Smooth muscle cell (in vitro differentiated cells): Measurements from ENCODE around the gene LYPD6B. TPM values are rescaled to one million over a fixed set of nuclear protein-coding genes. Genes with fewer than 3 reads are reported as not detected.

ENCODE experiments used
- DNase-seq: peaks from one replicate; lab custom pipeline; 2025; ENCODE audit not compliant: unreplicated experiment; lab: John Stamatoyannopoulos, UW
- H2AFZ ChIP-seq: fragments of 200-600 bp; sonication (generic); 2 replicates; pipeline ENCODE4 v1.6.0; 2016; ENCODE audit warnings: antibody characterized with exemption, low read depth, mild to moderate bottlenecking
- H3F3A ChIP-seq: fragments of 200-600 bp; sonication (generic); 2 replicates; pipeline ENCODE4 v1.6.0; 2017; ENCODE audit warnings: antibody characterized with exemption, low read depth
- H3K27ac ChIP-seq: fragments of 200-600 bp; sonication (generic); 2 replicates; pipeline ENCODE4 v1.5.1; 2016; ENCODE audit warnings: low read depth, mild to moderate bottlenecking
- H3K27me3 ChIP-seq: fragments of 200-600 bp; sonication (generic); 2 replicates; pipeline ENCODE4 v1.6.1; 2016; ENCODE audit warnings: low read depth, mild to moderate bottlenecking
- H3K36me3 ChIP-seq: fragments of 200-600 bp; sonication (generic); 2 replicates; pipeline ENCODE4 v1.5.1; 2016; ENCODE audit warnings: low read depth
- H3K4me1 ChIP-seq: fragments of 200-600 bp; sonication (generic); 2 replicates; pipeline ENCODE4 v1.5.1; 2016; ENCODE audit warnings: low read depth
- H3K4me2 ChIP-seq: fragments of 200-600 bp; sonication (generic); 2 replicates; pipeline ENCODE4 v1.6.0; 2016; ENCODE audit warnings: mild to moderate bottlenecking
- H3K4me3 ChIP-seq: fragments of 200-600 bp; sonication (generic); 2 replicates; pipeline ENCODE4 v1.5.1; 2016; ENCODE audit warnings: mild to moderate bottlenecking
- H3K79me2 ChIP-seq: fragments of 200-600 bp; sonication (generic); 2 replicates; pipeline ENCODE4 v1.6.0; 2016; ENCODE audit warnings: low read depth, mild to moderate bottlenecking
- H3K9ac ChIP-seq: fragments of 200-600 bp; sonication (generic); 2 replicates; pipeline ENCODE4 v1.6.0; 2016; ENCODE audit warnings: low read depth
- H3K9me3 ChIP-seq: fragments of 200-600 bp; sonication (generic); replicated peaks from 2 replicates; pipeline ENCODE4 v1.5.1; 2016; ENCODE audit warnings: low read depth
- H4K20me1 ChIP-seq: fragments of 200-600 bp; sonication (generic); 2 replicates; pipeline ENCODE4 v1.6.0; 2016; ENCODE audit warnings: low read depth
- CTCF ChIP-seq: fragments of 200-600 bp; sonication (generic); IDR thresholded peaks from 2 replicates; pipeline ENCODE4 v1.5.1; 2017; ENCODE audit warnings: borderline replicate concordance, mild to moderate bottlenecking, antibody characterized with exemption; ENCODE audit not compliant: insufficient read depth, poor library complexity, severe bottlenecking
- WGBS: methylation state at CpG from one replicate; pipeline ENCODE4 v1.1.7; 2016; ENCODE audit warnings: low lambda C conversion rate; 5-methylcytosine and 5-hydroxymethylcytosine counted together
- polyA plus RNA-seq: library from polyadenylated mRNA; unstranded; fragments of >200 nt; fragmentation: Nextera tagmentation; extraction: Ambion mirVana; gene quantifications from 2 replicates; pipeline ENCODE4 v1.2.1, GENCODE V29; 2016
- total RNA-seq: library from RNA; depleted of rRNA; stranded (reverse); fragments of >200 nt; gene quantifications from 2 replicates; pipeline ENCODE4 v1.2.3, GENCODE V29; 2014

LYPD6B gene
- total and polyA plus RNA-seq, 2 experiments from 2014 or later, result 4.9 to 10.6 TPM

DNA sequence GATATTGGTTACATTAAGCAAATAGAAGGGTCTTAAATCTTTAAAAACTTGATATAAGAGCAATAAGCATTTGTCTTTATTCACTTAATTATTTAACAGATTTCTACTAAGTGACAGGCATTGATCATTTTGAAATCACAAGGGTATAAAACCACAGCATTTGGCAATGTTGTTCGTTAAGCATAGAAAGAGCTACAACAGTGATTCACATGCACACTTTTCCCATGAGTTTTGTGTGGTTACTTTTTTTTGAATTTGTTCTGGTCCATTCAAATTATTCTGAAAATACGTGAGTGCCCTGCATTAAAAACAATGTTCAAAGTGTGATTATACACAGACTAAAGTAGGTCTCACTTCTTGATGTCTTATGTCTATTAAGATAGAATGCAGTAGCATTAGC, 52.2 kb downstream of the LYPD6B start:
- no peaks in the 10 kb centered on the region for H3K79me2 ChIP-seq
- H2AFZ ChIP-seq, result no peak overlapping the region
- no peak overlapping the region for H3K4me3 ChIP-seq
- no peaks in the 10 kb centered on the region for H3K9me3 ChIP-seq
- H3K36me3 ChIP-seq, result no peaks in the 10 kb centered on the region
- no peak overlapping the region for H3K27ac ChIP-seq
- H3K27me3 ChIP-seq, result no peaks in the 10 kb centered on the region
- H4K20me1 ChIP-seq, result no peaks in the 10 kb centered on the region
- peaks cover 9% of the 10 kb centered on the region for H3F3A ChIP-seq
- peaks cover 14% of the 10 kb centered on the region for H3K4me1 ChIP-seq
- H3K4me2 ChIP-seq, result no peak overlapping the region
- WGBS, result 97% methylated on average over 2 of the region's 2 CpGs
- TF ChIP-seq CTCF, result no peak
- no peak overlapping the region for H3K9ac ChIP-seq
- no peak for DNase-seq

DNA sequence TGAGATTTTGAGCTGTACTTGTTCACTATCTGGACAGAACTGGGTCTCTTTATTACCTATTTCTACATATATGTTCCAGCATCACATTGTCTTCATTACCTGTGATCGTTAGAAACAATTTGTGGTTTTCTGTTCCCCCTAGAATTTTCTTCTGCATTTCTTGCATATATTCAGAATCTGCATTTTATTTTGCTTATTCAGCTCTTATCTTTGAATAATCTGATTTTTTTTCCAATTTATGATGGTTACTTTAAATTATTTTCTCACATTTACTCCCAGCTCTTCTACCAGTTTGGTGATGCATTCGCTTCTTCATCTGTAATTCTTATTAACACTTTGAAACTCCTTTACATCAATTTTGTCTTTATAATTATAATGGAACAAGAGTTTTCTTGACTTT, 55.1 kb downstream of the LYPD6B start:
- TF ChIP-seq CTCF, result no peak
- Histone ChIP-seq H3F3A (peaks cover 9% of the 10 kb centered on the region), H3K79me2 (no peaks in the 10 kb centered on the region), H3K27me3 (peaks cover 7% of the 10 kb centered on the region), H3K9me3 (no peaks in the 10 kb centered on the region), H3K36me3 (no peaks in the 10 kb centered on the region), H3K9ac (no peak overlapping the region), H3K4me3 (no peak overlapping the region), H3K4me1 (peaks cover 14% of the 10 kb centered on the region), H3K4me2 (peak overlapping the region; percentile 72), H2AFZ (no peak overlapping the region), H3K27ac (peak overlapping the region; percentile 37), H4K20me1 (no peaks in the 10 kb centered on the region)
- DNase-seq, result no peak
- WGBS, result 94% methylated on average over 2 of the region's 2 CpGs

DNA sequence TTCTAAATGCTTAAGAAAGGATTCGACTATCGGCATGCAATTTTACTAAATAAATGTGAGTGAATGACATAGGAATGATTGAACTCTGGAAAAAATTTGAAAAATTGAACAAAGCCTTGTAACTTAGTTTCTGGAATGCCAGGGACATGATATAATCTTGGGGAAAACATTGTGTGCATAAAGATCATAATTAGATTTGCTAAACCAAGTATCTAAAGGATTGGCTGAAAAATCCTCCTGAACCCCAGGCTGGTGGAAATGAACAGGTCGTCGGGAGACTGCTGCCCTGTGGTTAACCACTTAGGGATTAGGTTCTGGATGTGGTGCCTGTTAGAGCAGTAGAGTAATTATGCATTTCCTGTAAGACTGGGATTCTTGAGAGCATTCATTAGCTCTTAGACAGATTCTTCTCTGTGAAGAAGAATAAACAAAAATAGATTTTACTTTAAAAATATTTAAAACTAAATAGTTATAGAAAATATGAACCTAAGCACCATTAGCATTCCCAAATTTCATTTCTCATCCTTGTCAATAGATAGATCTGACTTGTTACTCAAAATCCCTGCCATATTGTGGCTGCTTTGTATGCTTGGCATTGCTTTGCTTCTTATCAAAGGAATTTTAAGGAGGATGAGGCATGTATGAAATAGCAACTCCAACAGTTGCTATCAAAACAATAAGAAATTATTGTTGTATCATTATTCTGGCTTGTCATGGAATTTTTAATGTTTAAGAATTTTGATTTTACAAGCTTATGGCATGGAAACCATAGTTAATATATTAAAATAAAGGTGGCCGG, 55.9 kb downstream of the LYPD6B start:
- H3K27me3 ChIP-seq, result peaks cover 7% of the 10 kb centered on the region
- H3K27ac ChIP-seq, result peak overlapping the region; percentile 37
- no peak overlapping the region for H2AFZ ChIP-seq
- H3K79me2 ChIP-seq, result no peaks in the 10 kb centered on the region
- TF ChIP-seq CTCF, result no peak
- H3K36me3 ChIP-seq, result no peaks in the 10 kb centered on the region
- no peak overlapping the region for H3K4me3 ChIP-seq
- H4K20me1 ChIP-seq, result no peaks in the 10 kb centered on the region
- no peak for DNase-seq
- 29% methylated on average over 5 of the region's 5 CpGs for WGBS
- H3K4me1 ChIP-seq, result peaks cover 14% of the 10 kb centered on the region
- peaks cover 9% of the 10 kb centered on the region for H3F3A ChIP-seq
- no peaks in the 10 kb centered on the region for H3K9me3 ChIP-seq
- H3K4me2 ChIP-seq, result peak overlapping the region; percentile 72
- H3K9ac ChIP-seq, result no peak overlapping the region

- no peak overlapping the region for H3K4me3 ChIP-seq
- no peak overlapping the region for H3K9ac ChIP-seq
- TF ChIP-seq CTCF, result no peak
- H3K79me2 ChIP-seq, result no peaks in the 10 kb centered on the region
- peaks cover 9% of the 10 kb centered on the region for H3F3A ChIP-seq
- H3K27ac ChIP-seq, result no peak overlapping the region
- WGBS, result 36% methylated on average over 2 of the region's 2 CpGs
- H3K9me3 ChIP-seq, result no peaks in the 10 kb centered on the region
- H3K4me2 ChIP-seq, result peak overlapping the region; percentile 4
- no peak for DNase-seq
- H3K27me3 ChIP-seq, result peaks cover 7% of the 10 kb centered on the region
- peaks cover 18% of the 10 kb centered on the region for H3K4me1 ChIP-seq
- H4K20me1 ChIP-seq, result no peaks in the 10 kb centered on the region
- H2AFZ ChIP-seq, result no peak overlapping the region
- H3K36me3 ChIP-seq, result no peaks in the 10 kb centered on the region
Observed at GRCh38 chr2:149098701-149099100, 60.2 kb downstream of the LYPD6B start.
